SW 1271 (cell line): ENCODE results near the gene LYSMD4.

Experiments
- DNase-seq, 2 experiments: peaks; one replicate each; lab custom pipeline; 2025; lab: John Stamatoyannopoulos, UW

LYSMD4 gene

GRCh38 chr15:99731336-99732123 lies 1.7 kb downstream of the LYSMD4 start:
- no peak for DNase-seq

- DNase-seq = peak in 1 of 2 experiments; percentile 19
These were observed 3.3 kb downstream of the LYSMD4 start for GRCh38 chr15:99729920-99730319.

- no peak for DNase-seq
These were observed 3.9 kb downstream of the LYSMD4 start for GRCh38 chr15:99729327-99729726.

- DNase-seq = no peak
These were observed 4.3 kb downstream of the LYSMD4 start for GRCh38 chr15:99728916-99729315.

GRCh38 chr15:99727733-99728132 lies 5.5 kb downstream of the LYSMD4 start:
- DNase-seq = no peak

GRCh38 chr15:99727330-99727729 lies 5.9 kb downstream of the LYSMD4 start:
- DNase-seq = no peak

- no peak for DNase-seq
These were observed 6.9 kb downstream of the LYSMD4 start for GRCh38 chr15:99726333-99726732.

- DNase-seq = no peak
These were observed 10.8 kb downstream of the LYSMD4 start for GRCh38 chr15:99722406-99722805.

- no peak for DNase-seq
These were observed 11.3 kb downstream of the LYSMD4 start for GRCh38 chr15:99721896-99722295.

- no peak for DNase-seq
These were observed 12.0 kb downstream of the LYSMD4 start for GRCh38 chr15:99721104-99721778.

GRCh38 chr15:99720533-99720932 lies 12.7 kb downstream of the LYSMD4 start:
- no peak for DNase-seq

GRCh38 chr15:99719096-99719541 lies 14.1 kb downstream of the LYSMD4 start:
- no peak for DNase-seq

GRCh38 chr15:99718421-99718820 lies 14.8 kb downstream of the LYSMD4 start:
- no peak for DNase-seq

GRCh38 chr15:99717161-99718009 lies 15.9 kb downstream of the LYSMD4 start:
- no peak for DNase-seq

GRCh38 chr15:99716540-99717095 lies 16.6 kb downstream of the LYSMD4 start:
- DNase-seq = no peak

GRCh38 chr15:99712415-99712814 lies 20.8 kb downstream of the LYSMD4 start:
- DNase-seq = no peak

- DNase-seq = no peak
These were observed 21.6 kb downstream of the LYSMD4 start for GRCh38 chr15:99711625-99712024.

- no peak for DNase-seq
These were observed 23.8 kb downstream of the LYSMD4 start for GRCh38 chr15:99709243-99709986.

GRCh38 chr15:99708563-99708962 lies 24.7 kb downstream of the LYSMD4 start:
- peak; percentile 24 to 69 for DNase-seq

- DNase-seq = no peak
These were observed 25.6 kb downstream of the LYSMD4 start for GRCh38 chr15:99707473-99708270.
